OCI-LY7 (cell line): ENCODE data around the gene PNCK. TPM values are rescaled to one million over a fixed set of nuclear protein-coding genes. Genes with fewer than 3 reads are reported as not detected.

Experiments
- BruUV-seq: library from RNA; stranded (reverse); fragments of 400-500 nt; replicated peaks from 2 replicates; lab custom pipeline; 2021; lab: Mats Ljungman, UMichigan
- CTCF ChIA-PET: fragments of 300-600 bp; sonication (Branson Sonifier 250); formaldehyde crosslinking; loops from one replicate; lab custom pipeline; 2022; ENCODE audit warnings: antibody characterized with exemption; ENCODE audit not compliant: unreplicated experiment; lab: Charles Lee
- POLR2A ChIA-PET: fragments of 300-600 bp; sonication (Branson Sonifier 250); formaldehyde crosslinking; loops from one replicate; lab custom pipeline; 2022; ENCODE audit warnings: antibody characterized with exemption; lab: Charles Lee
- DNase-seq: peaks from one replicate; pipeline ENCODE4 v3.0.0-alpha.2; 2015; ENCODE audit warnings: low spot score
- H2AFZ ChIP-seq: fragments of 200-600 bp; sonication (generic), shearing (Covaris generic); 2 replicates; pipeline ENCODE4 v1.6.1; 2014; ENCODE audit warnings: mild to moderate bottlenecking, antibody characterized with exemption, low read length, moderate library complexity
- H3K27ac ChIP-seq: fragments of 200-600 bp; sonication (generic); 2 replicates; pipeline ENCODE4 v1.5.1; 2014; ENCODE audit warnings: mixed run types, low read depth, mild to moderate bottlenecking, moderate library complexity, low read length, inconsistent platforms; ENCODE audit not compliant: poor library complexity, severe bottlenecking
- H3K36me3 ChIP-seq: fragments of 200-600 bp; sonication (generic); 2 replicates; pipeline ENCODE4 v1.6.1; 2014; ENCODE audit warnings: mild to moderate bottlenecking, antibody characterized with exemption, low read length, moderate library complexity, mixed read lengths; ENCODE audit not compliant: insufficient read depth
- H3K4me1 ChIP-seq: fragments of 200-600 bp; sonication (generic); 2 replicates; pipeline ENCODE4 v1.5.1; 2014; ENCODE audit warnings: mild to moderate bottlenecking, low read length; ENCODE audit not compliant: insufficient read depth, poor library complexity, severe bottlenecking
- H3K4me2 ChIP-seq: fragments of 200-600 bp; sonication (generic); 2 replicates; pipeline ENCODE4 v1.6.1; 2014; ENCODE audit warnings: mild to moderate bottlenecking, low read length
- H3K4me3 ChIP-seq: fragments of 200-600 bp; sonication (generic); 2 replicates; pipeline ENCODE4 v1.5.1; 2014; ENCODE audit warnings: mild to moderate bottlenecking, low read depth, low read length; ENCODE audit not compliant: poor library complexity, severe bottlenecking
- H3K79me2 ChIP-seq: fragments of 200-600 bp; sonication (generic); 2 replicates; pipeline ENCODE4 v1.6.1; 2016; ENCODE audit warnings: low read depth, mild to moderate bottlenecking, low read length, moderate library complexity, mixed read lengths; ENCODE audit not compliant: insufficient read depth
- H3K9me2 ChIP-seq: fragments of 200-600 bp; sonication (generic); 2 replicates; pipeline ENCODE4 v1.6.1; 2016; ENCODE audit warnings: mild to moderate bottlenecking, low read length, mixed read lengths; ENCODE audit not compliant: insufficient read depth
- H3K9me3 ChIP-seq: fragments of 200-600 bp; sonication (generic); 2 replicates; pipeline ENCODE4 v1.6.1; 2014; ENCODE audit warnings: mild to moderate bottlenecking, mixed run types, low read length, mixed read lengths
- H4K20me1 ChIP-seq: fragments of 200-600 bp; sonication (generic); 2 replicates; pipeline ENCODE4 v1.6.1; 2014; ENCODE audit warnings: mild to moderate bottlenecking, antibody characterized with exemption, low read length, moderate library complexity, mixed read lengths; ENCODE audit not compliant: insufficient read depth
- CTCF ChIP-seq: fragments of 200-600 bp; sonication (generic); conservative IDR thresholded peaks from 2 replicates; pipeline ENCODE4 v1.5.1; 2014; ENCODE audit warnings: mild to moderate bottlenecking, antibody characterized with exemption, low read length, moderate library complexity, mixed read lengths
- EZH2phosphoT487 ChIP-seq: fragments of 200-600 bp; sonication (generic); IDR thresholded peaks from 2 replicates; pipeline ENCODE4 v1.6.1; 2018; ENCODE audit warnings: low read depth, borderline replicate concordance, mild to moderate bottlenecking, mixed run types, antibody characterized with exemption, low read length, moderate library complexity, mixed read lengths
- intact Hi-C: fragments of 100-400 bp; cut with micrococcal nuclease; formaldehyde crosslinking; loops from one replicate; pipeline ENCODE4 v1.10.0; 2022; ENCODE audit not compliant: unreplicated experiment
- total RNA-seq, 2 experiments: library from RNA; depleted of rRNA in 1 of 2; stranded (reverse); fragments of >200 nt in 1 of 2; shearing (Covaris generic) in 1 of 2; gene quantifications; 2 replicates each; pipeline ENCODE4 v1.2.3, GENCODE V29; 2014 to 2022

The PNCK gene
- total RNA-seq, 2 experiments from 2014 or later, result 0.19 TPM; not detected in 1

GRCh38 chrX:153632595-153632946, 41.0 kb downstream of the PNCK start:
- no peak for TF ChIP-seq EZH2phosphoT487
- no peak for TF ChIP-seq CTCF
- BruUV-seq, result no TSS peak
- CTCF ChIA-PET, result no interaction called here

GRCh38 chrX:153631907-153632594, 41.6 kb downstream of the PNCK start:
- H2AFZ ChIP-seq, result no peak overlapping the region
- no TSS peak for BruUV-seq
- intact Hi-C loops, result no loop called here
- H4K20me1 ChIP-seq, result no peaks in the 10 kb centered on the region
- POLR2A ChIA-PET, result interaction anchor here (1.0 kb wide), 1 partner anchor 64 kb away, joined by 4 read pairs; no protein-coding TSS in a partner anchor
- no peaks in the 10 kb centered on the region for H3K79me2 ChIP-seq
- H3K9me3 ChIP-seq, result no peaks in the 10 kb centered on the region
- CTCF ChIA-PET, result no interaction called here
- no peaks in the 10 kb centered on the region for H3K9me2 ChIP-seq
- TF ChIP-seq EZH2phosphoT487, result no peak
- TF ChIP-seq CTCF, result no peak
- no peak overlapping the region for H3K4me2 ChIP-seq
- no peak for DNase-seq
- no peak overlapping the region for H3K4me3 ChIP-seq
- no peaks in the 10 kb centered on the region for H3K4me1 ChIP-seq
- no peaks in the 10 kb centered on the region for H3K36me3 ChIP-seq
- H3K27ac ChIP-seq, result no peak overlapping the region

More at GRCh38 chrX:153632595-153632946, 41.0 kb downstream of the PNCK start:
- POLR2A ChIA-PET, result no interaction called here
- Histone ChIP-seq H4K20me1 (no peaks in the 10 kb centered on the region), H3K36me3 (no peaks in the 10 kb centered on the region), H3K9me2 (no peaks in the 10 kb centered on the region), H3K79me2 (no peaks in the 10 kb centered on the region), H2AFZ (no peak overlapping the region), H3K4me3 (no peak overlapping the region), H3K9me3 (no peaks in the 10 kb centered on the region), H3K27ac (no peak overlapping the region), H3K4me1 (no peaks in the 10 kb centered on the region), H3K4me2 (no peak overlapping the region)
- no peak for DNase-seq
- intact Hi-C loops, result no loop called here

- Histone ChIP-seq H3K9me3 (no peaks in the 10 kb centered on the region), H3K27ac (no peak overlapping the region), H2AFZ (no peak overlapping the region), H3K4me3 (no peak overlapping the region), H3K79me2 (no peaks in the 10 kb centered on the region), H3K4me2 (no peak overlapping the region), H3K9me2 (no peaks in the 10 kb centered on the region), H4K20me1 (no peaks in the 10 kb centered on the region), H3K4me1 (no peaks in the 10 kb centered on the region), H3K36me3 (no peaks in the 10 kb centered on the region)
- no peak for DNase-seq
- intact Hi-C loops, result no loop called here
- ChIA-PET POLR2A (interaction anchor here (0.6 to 1.0 kb wide), 2 partner anchors 21 to 63 kb away, joined by 3 to 4 read pairs; no protein-coding TSS in a partner anchor), CTCF (no interaction called here)
- no peak for TF ChIP-seq EZH2phosphoT487
- TF ChIP-seq CTCF, result no peak
- BruUV-seq, result no TSS peak
Observed at GRCh38 chrX:153631346-153631745, 42.3 kb downstream of the PNCK start.
